NCI-H526 treated with DMSO at 0.1 percent for 48 hours (cell line): ENCODE results near the gene ARHGAP22.

Experiments used
- DNase-seq: peaks from one replicate; lab custom pipeline; 2025; lab: John Stamatoyannopoulos, UW

The ARHGAP22 gene

GRCh38 chr10:48477616-48478015 lies 127.3 kb downstream of the ARHGAP22 start:
- DNase-seq, result no peak

- DNase-seq, result no peak
These were observed 127.7 kb downstream of the ARHGAP22 start for GRCh38 chr10:48477141-48477540.

- DNase-seq, result no peak
These were observed 128.4 kb downstream of the ARHGAP22 start for GRCh38 chr10:48476279-48476982.

GRCh38 chr10:48475943-48476278 lies 129.0 kb downstream of the ARHGAP22 start:
- no peak for DNase-seq

GRCh38 chr10:48474765-48475365 lies 130.0 kb downstream of the ARHGAP22 start:
- no peak for DNase-seq

GRCh38 chr10:48473704-48474103 lies 131.2 kb downstream of the ARHGAP22 start:
- DNase-seq, result no peak

- no peak for DNase-seq
These were observed 132.3 kb downstream of the ARHGAP22 start for GRCh38 chr10:48472501-48473069.

GRCh38 chr10:48470893-48471805 lies 133.7 kb downstream of the ARHGAP22 start:
- DNase-seq, result no peak

- no peak for DNase-seq
These were observed 134.6 kb downstream of the ARHGAP22 start for GRCh38 chr10:48470115-48470892.

GRCh38 chr10:48469516-48470020 lies 135.3 kb downstream of the ARHGAP22 start:
- no peak for DNase-seq

- no peak for DNase-seq
These were observed 135.9 kb downstream of the ARHGAP22 start for GRCh38 chr10:48468866-48469511.

- DNase-seq, result no peak
These were observed 136.6 kb downstream of the ARHGAP22 start for GRCh38 chr10:48468130-48468790.

GRCh38 chr10:48467669-48468068 lies 137.2 kb downstream of the ARHGAP22 start:
- no peak for DNase-seq

GRCh38 chr10:48466611-48467240 lies 138.1 kb downstream of the ARHGAP22 start:
- DNase-seq, result no peak

- DNase-seq, result no peak
These were observed 138.9 kb downstream of the ARHGAP22 start for GRCh38 chr10:48465860-48466521.

- DNase-seq, result no peak
These were observed 139.8 kb downstream of the ARHGAP22 start for GRCh38 chr10:48464871-48465736.

- no peak for DNase-seq
These were observed 140.6 kb downstream of the ARHGAP22 start for GRCh38 chr10:48464121-48464870.
